Measurements from ENCODE around the gene CDKL2. TPM values are rescaled to one million over a fixed set of nuclear protein-coding genes. Genes with fewer than 3 reads are reported as not detected.

CDKL2 gene
- total RNA-seq, 1 experiment from 2014 or later: 5.7 TPM

GRCh38 chr4:75655562-75655961, 25.2 kb upstream of the CDKL2 start:
- Histone ChIP-seq H3K27ac (ENCODE audit: low read length) (no peak overlapping the region), H3K4me1 (ENCODE audit: control insufficient read depth, insufficient read depth, low read length) (no peaks in the 10 kb centered on the region), H3K4me3 (ENCODE audit: low read depth in 2 of 2, low read length in 2 of 2) (no peak overlapping the region), H3K27me3 (ENCODE audit: control insufficient read depth, insufficient read depth, low read length) (no peaks in the 10 kb centered on the region), H3K9me3 (ENCODE audit: control insufficient read depth, insufficient read depth, low read depth, low read length) (no peaks in the 10 kb centered on the region), H3K36me3 (ENCODE audit: control insufficient read depth, insufficient read depth, low read length) (peaks cover 42% of the 10 kb centered on the region)
- POLR2A ChIA-PET: interaction anchor here (0.6 to 0.7 kb wide), 2 partner anchors 16 to 575 kb away, joined by 5 read pairs; no protein-coding TSS in a partner anchor
- BruUV-seq (replicated peaks): no TSS peak
- no peak for TF ChIP-seq REST (IDR thresholded peaks at IDR 0.05; ENCODE audit: insufficient read depth in 1 of 2, low read depth in 2 of 2, low read length in 1 of 2)
- TF ChIP-seq CTCF (IDR thresholded peaks at IDR 0.05): no peak
- no peak for TF ChIP-seq POLR2AphosphoS5 (IDR thresholded peaks at IDR 0.05; ENCODE audit: low read depth, low read length)
- no peak for TF ChIP-seq TCF7L2 (IDR thresholded peaks at IDR 0.05; ENCODE audit: low read depth, low read length)
- TF ChIP-seq SIN3A (IDR thresholded peaks at IDR 0.05; ENCODE audit: borderline replicate concordance, insufficient read depth, low read depth, low read length): no peak
- intact Hi-C loops (cut with micrococcal nuclease; ENCODE audit: unreplicated experiment) (no loop called here), in situ Hi-C loops (cut with HindIII; ENCODE audit: low pct_unique_long_range_greater_than_20kb, low sequenced_read_pairs) (no loop called here)
- CTCF ChIA-PET: no interaction called here
- ATAC-seq (no peak), DNase-seq (ENCODE audit: low read depth, low spot score) (no peak)

- Histone ChIP-seq H3K4me3 (ENCODE audit: low read depth in 2 of 2, low read length in 2 of 2) (no peak overlapping the region), H3K27ac (ENCODE audit: low read length) (no peak overlapping the region), H3K4me1 (ENCODE audit: control insufficient read depth, insufficient read depth, low read length) (no peaks in the 10 kb centered on the region), H3K27me3 (ENCODE audit: control insufficient read depth, insufficient read depth, low read length) (no peaks in the 10 kb centered on the region), H3K36me3 (ENCODE audit: control insufficient read depth, insufficient read depth, low read length) (peaks cover 41% of the 10 kb centered on the region), H3K9me3 (ENCODE audit: control insufficient read depth, insufficient read depth, low read depth, low read length) (no peaks in the 10 kb centered on the region)
- intact Hi-C loops (cut with micrococcal nuclease; ENCODE audit: unreplicated experiment) (no loop called here), in situ Hi-C loops (cut with HindIII; ENCODE audit: low pct_unique_long_range_greater_than_20kb, low sequenced_read_pairs) (no loop called here)
- TF ChIP-seq POLR2AphosphoS5 (IDR thresholded peaks at IDR 0.05; ENCODE audit: low read depth, low read length) (no peak), REST (IDR thresholded peaks at IDR 0.05; ENCODE audit: insufficient read depth in 1 of 2, low read depth in 2 of 2, low read length in 1 of 2) (no peak), TCF7L2 (IDR thresholded peaks at IDR 0.05; ENCODE audit: low read depth, low read length) (no peak), SIN3A (IDR thresholded peaks at IDR 0.05; ENCODE audit: borderline replicate concordance, insufficient read depth, low read depth, low read length) (no peak), CTCF (IDR thresholded peaks at IDR 0.05) (no peak)
- ChIA-PET POLR2A (no interaction called here), CTCF (no interaction called here)
- ATAC-seq (no peak), DNase-seq (ENCODE audit: low read depth, low spot score) (no peak)
- BruUV-seq (replicated peaks): no TSS peak
Observed at GRCh38 chr4:75654905-75655304, 24.6 kb upstream of the CDKL2 start.
